ACHN (cell line): ENCODE data around the gene MFAP4.
"Not testable (repeated sequence)": the region's sequence is repeated elsewhere in the genome, so short reads cannot be mapped to it uniquely, and the experiment has no call there.

Experiments
- DNase-seq: peaks from one replicate; pipeline ENCODE4 v3.0.0-alpha.2; 2015
- in situ Hi-C: cut with HindIII; loops from 2 replicates; pipeline ENCODE4 v1.10.0; 2017; ENCODE audit warnings: low sequenced_read_pairs, low pct_ligation_motif_present, low pct_unique_long_range_greater_than_20kb

The MFAP4 gene

DNA sequence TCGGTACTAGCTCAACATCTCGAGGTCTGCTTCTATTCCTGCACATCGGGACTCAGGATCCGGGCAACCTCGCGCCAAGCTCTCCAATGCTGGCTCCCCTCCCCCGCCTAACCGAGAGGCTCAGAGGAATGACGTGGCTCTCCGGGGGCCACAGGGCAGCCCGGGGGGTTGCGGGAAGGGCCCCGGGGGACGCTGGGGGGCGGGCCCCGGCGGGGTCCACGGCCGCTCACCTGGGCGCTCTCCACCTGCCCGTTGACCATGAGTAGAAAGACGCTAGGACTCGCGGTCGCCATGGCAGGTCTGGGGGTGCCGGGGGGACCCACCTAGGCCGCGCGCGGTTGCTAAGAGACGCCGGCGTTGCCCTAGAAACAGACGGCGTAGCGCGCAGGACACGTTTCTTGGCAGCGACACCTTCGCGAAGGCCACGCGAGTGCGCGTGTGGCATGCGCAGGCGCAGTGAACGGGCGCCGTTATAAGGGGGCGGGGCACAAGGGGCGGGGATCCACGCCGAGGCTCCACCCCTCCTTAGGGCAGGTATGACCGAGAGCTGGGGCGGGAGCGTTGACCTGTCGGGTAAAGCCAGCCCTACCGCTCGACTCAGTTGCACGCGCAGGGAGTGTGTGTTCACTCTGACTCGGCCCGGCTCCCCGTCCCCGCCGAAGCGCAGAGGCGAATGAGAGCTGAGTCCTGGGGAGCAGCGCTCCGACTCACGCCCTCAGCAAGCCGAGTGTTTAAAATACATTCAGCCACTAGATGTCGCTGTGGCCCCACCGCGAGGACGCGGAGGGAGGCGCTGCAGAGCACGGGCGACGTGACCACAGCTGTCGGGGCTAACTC lies 24.5 kb downstream of the MFAP4 start, which contains the start of gene B9D1:
B9D1 (minus strand) TSS at position 447 of the 837 bp plus-strand sequence; CDS start at position 293, 154 bp downstream.
- in situ Hi-C loops, result loop anchor here (25.0 kb wide), 1 partner anchor 100 kb away; no protein-coding TSS in a partner anchor
- peak; percentile 95 for DNase-seq

DNA sequence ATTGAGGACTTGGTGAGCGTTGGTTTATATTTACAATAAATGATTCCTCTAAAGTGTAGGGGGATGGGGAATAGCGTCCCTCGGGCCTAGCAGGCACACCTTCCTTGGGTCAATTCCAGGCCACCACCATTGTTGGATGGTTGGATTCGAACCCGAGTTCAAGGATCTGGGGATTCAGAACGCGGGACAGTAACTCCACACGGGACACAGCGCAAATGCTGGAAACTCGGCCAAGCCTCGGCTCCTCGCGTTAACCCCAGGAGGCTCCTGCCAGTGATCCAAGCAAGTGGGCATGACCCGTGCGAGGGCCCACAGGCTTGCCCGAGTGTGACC lies 25.1 kb downstream of the MFAP4 start:
- in situ Hi-C loops, result loop anchor here (25.0 kb wide), 1 partner anchor 100 kb away; no protein-coding TSS in a partner anchor
- no peak for DNase-seq

DNA sequence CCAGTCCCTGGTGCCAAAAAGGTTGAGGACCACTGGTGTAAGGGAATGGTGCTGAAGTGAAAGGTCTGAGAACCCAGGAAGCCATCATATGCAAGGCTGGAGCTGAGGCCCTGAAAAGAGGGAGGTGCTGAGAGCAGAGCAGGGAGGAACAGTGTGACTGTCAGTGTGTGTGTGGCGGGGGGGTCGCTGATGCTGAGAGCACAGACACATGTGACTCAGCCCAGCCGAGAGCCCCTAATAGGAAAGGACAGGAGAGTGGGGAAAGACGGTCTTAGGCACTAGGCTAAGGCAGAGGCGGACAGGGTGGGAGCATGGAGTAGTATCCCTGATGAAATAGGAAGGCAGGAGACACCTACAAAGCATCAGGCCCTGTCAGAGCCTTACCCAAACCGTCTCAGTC lies 25.7 kb downstream of the MFAP4 start:
- in situ Hi-C loops, result loop anchor here (25.0 kb wide), 1 partner anchor 101 kb away; no protein-coding TSS in a partner anchor
- DNase-seq, result no peak

DNA sequence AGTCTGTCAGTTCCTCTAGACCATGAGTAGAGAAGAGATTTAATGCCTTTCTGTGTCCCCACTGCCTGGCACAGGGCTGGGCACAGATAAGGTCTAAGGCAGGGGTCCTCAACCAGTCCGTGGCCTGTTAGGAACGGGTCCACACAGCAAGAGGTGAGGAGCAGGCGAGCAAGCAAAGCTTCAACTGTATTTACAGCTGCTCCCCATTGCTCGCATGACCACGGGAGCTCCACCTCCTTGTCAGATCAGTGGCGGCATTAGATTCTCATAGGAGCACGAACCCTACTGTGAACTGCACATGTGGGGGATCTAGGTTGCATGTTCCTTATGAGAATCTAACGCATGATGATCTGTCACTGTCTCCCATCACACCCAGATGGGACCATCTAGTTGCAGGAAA lies 26.2 kb downstream of the MFAP4 start:
- in situ Hi-C loops, result loop anchor here (25.0 kb wide), 1 partner anchor 102 kb away; no protein-coding TSS in a partner anchor

DNA sequence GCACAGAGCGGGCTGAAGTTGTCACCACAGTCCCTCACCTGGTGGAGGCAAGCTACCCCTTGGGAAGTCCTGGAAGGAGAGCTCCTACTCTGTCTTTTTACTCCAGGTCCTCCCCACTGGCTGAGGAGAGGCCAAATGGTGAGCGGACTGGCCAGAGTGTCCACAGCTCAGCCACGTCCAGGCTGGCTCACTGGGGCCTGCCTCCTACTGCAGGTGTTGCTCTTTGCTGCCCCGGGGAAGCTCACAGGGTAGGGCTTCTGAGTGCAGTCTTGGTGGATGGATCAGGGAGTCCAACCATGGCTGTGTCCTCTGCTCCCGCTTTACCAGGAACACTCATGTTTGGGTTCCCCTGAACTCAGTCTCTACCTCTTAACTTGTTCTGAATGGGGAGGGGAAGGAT lies 27.1 kb downstream of the MFAP4 start:
- in situ Hi-C loops, result loop anchor here (25.0 kb wide), 1 partner anchor 102 kb away; no protein-coding TSS in a partner anchor
- no peak for DNase-seq

More for the DNA sequence above, 26.2 kb downstream of the MFAP4 start:
- no peak for DNase-seq

DNA sequence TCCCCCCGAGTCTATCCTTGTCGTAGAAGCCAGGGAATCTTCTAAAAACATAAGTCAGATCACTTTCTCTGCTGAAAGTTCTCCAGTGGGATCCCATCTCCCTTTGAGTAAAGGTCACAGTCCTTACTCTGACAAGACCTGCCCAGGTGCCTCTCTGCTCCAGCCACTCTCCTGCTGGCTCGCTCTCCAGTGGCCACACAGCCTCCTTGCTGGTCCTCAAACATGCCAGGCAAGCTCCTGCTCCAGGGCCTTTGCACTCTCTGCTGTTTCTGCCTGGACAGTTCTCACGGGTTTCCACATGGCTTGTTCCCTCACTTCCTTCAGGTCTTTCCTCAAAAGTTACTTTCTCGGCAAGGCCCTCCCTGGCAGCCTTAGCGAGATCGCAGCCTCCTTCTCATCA lies 27.8 kb downstream of the MFAP4 start:
- no peak for DNase-seq
- in situ Hi-C loops, result loop anchor here (25.0 kb wide), 1 partner anchor 103 kb away; no protein-coding TSS in a partner anchor

DNA sequence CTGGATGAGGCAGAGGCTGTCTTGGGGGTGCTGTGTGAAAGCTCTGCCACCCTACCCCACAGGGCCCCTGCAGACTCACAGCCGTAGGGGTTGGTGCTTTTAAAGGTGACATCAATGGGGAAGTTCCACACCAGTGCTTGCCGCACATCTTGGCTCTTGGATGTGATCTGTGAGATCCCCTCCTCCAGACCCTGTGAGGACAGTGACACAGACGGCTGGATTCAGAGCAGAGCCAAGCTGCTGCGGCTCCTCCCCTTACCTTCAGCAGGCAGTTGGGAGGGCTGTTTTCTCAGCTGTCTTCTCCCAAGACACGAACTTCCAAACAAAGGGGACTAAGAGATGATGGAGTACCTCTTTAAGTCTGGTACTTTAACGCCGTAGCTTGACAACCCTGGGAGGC lies 29.2 kb downstream of the MFAP4 start:
- in situ Hi-C loops, result loop anchor here (25.0 kb wide), 1 partner anchor 105 kb away; no protein-coding TSS in a partner anchor

DNA sequence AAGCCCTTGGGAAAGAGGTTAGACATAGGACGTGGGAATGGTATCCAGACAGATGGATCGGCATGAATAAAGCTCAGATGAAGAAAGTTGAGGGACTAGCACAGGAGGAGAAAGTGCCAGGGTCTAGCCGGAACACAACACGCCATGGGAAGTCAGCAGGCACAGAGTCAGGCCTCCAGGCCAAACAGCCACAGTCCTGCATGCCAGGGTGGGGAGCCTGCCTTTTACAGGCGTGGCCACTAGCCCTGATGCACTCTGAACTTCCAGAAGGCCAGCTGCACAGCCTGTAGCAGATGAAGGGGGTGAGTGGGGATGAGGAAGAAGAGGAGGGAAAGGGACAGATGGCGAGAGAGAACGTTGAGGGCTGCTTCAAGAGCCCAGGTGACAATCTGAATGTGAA lies 29.6 kb downstream of the MFAP4 start:
- in situ Hi-C loops, result loop anchor here (25.0 kb wide), 1 partner anchor 105 kb away; no protein-coding TSS in a partner anchor
- no peak for DNase-seq

More for the DNA sequence above, 29.2 kb downstream of the MFAP4 start:
- no peak for DNase-seq

DNA sequence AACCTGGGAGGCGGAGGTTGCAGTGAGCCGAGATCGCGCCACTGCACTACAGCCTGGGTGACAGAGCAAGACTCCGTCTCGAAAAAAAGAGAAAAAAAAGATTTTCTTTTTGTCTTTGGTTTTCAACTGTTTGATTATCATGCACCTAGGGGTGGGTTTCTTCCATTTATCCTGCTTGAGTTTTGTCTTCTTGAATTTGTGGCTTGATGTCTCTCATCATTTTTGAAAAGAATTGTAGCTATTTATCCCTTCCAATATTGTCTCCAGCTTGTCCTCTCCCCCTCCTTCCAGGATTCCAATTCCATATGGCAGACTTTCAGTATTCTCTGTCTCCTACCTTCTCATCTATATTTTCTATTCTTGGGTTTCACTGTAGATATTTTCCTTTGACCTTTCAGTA lies 32.2 kb downstream of the MFAP4 start:
- in situ Hi-C loops, result loop anchor here (25.0 kb wide), 1 partner anchor 108 kb away; no protein-coding TSS in a partner anchor
- no peak for DNase-seq

DNA sequence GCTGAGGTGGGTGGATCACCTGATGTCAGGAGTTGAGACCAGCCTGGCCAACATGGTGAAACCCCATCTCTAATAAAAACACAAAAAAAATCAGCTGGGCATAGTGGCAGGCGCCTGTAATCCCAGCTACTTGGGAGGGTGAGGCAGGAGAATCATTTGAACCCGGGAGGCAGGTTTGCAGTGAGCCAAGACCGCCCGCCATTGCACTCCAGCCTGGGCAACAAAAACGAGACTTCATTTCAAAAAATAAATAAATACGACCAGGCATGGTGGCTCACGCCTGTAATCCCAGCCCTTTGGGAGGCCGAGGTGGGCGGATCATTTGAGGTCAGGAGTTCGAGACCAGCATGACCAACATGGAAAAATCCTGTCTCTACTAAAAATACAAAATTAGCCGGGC lies 33.6 kb downstream of the MFAP4 start:
- DNase-seq, result not testable (repeated sequence)
- in situ Hi-C loops, result loop anchor here (25.0 kb wide), 1 partner anchor 109 kb away; no protein-coding TSS in a partner anchor

DNA sequence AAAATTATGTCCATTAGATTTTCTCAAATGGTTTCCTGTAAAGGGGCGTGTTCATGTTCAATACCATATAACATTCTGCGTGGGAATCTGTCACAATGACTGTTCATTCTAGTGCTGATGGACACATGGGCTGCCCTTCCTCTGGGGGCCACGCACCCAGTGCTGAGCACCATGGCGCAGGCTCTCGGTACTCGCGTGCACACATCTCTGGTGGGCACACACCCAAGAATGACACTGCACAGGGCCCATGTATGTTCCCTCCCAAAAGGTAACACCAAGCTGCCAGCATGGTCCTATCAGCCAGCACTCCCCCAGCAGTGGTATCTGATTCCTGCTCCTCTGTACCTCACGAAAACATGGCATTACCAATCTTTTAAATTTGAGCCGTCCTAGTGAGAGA lies 38.2 kb downstream of the MFAP4 start:
- DNase-seq, result no peak

DNA sequence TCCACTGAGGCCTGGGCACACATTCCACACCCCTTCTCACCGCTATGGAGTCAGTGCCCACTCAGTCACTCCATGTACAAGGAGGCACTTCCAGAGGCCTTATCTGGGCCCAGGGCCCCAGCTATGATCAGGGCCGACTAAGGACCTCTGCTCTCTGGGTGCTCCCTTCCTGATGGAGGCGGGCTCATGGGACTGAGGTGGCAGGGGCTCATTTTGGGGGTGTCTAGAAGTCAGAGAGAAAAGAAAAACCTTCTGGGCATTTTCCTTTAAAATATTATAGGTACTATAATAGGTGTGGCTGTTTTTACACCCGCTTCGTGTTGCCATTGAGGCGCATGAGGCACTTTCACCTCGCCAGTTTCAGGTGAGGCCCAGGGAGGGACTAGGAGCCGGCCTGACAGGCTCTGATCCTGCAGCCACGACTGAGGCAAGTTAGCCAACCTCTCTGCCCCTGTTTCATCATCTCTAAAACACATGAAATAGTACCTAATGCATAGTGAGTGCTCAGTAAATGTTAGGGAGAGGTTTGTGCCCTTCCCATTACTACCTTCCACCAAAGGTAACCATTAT lies 38.8 kb downstream of the MFAP4 start:
- in situ Hi-C loops, result no loop called here
- DNase-seq, result no peak

More for the DNA sequence above, 38.2 kb downstream of the MFAP4 start:
- in situ Hi-C loops, result no loop called here

DNA sequence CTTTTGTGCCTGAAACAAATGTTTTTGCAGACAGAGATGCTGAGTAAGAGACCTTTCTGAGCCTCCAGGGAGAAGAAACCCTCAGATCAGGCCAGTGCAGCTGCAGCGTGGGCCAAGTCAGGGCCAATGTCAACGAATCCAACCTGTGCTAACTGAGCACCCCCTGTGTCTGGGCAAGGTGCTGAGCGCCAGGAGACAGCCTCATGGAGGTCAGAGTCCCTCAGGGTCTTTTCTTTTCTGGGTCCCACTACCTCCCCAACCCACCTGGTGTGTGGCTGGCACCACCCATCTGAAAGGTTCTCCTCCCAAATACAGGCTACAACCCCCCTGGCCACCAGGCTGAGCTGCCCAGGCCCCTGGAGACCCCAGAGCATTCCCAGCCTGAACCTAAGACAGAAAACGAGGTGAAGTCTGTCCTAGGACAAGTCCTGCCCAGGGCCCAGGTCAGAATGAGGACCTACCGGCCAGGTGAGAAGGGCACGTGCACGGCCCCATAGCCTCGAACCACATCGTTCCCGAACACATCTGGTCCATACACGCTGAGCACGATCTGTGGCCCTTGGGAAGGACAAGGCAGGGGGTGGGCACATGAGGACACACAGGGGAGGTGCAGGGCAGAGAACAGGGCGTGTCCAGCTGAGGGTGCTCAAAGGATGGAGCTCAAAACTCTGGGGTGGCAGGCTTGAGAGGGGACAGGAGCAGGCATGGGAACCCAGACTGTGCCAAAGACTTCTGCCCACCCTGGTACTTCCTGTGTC lies 39.5 kb downstream of the MFAP4 start:
- in situ Hi-C loops, result no loop called here
- no peak for DNase-seq

DNA sequence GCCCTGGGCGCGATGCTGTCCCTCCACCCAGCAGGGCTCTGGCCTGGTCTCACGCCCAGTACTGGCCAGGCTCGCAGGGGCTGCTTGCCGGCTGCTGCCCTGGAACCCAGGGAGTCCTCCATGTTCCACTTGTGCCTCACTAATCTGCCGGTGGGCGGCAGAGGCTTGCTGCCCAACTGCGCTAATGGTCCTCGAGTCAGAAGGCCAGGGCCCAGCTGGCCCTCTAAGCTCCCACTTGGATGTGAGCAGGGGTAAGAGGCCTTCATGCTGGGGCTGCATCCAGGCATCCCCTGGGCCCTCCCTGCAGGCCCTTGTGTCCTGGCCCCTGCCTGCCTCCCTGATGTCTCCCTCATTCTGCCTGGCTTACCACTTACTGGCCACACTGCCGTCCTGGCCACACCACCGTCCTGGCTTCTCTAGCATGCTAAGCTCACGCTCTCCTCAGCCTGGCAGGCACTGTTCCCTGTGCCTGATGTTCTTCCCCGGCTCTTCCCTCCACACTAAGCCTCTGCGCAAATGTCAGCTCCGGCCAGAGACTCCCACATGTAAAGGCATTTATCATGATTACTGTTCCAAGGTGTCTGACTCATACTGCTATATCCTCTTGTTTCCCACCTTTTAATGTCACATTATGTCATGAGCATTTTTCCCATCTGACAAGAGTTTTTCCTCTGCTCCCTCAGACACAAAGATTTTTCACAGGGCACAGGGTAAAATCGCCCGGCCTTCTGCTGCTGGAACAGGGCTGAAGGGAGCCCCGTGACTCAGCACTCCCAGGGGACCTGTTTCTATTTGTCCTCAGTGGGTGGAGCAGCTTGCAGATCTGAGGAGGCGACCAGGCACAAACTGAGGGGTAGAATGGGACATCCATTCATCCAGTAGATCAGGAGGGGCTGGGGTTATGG lies 40.4 kb downstream of the MFAP4 start:
- peak; percentile 57 for DNase-seq
- in situ Hi-C loops, result no loop called here

DNA sequence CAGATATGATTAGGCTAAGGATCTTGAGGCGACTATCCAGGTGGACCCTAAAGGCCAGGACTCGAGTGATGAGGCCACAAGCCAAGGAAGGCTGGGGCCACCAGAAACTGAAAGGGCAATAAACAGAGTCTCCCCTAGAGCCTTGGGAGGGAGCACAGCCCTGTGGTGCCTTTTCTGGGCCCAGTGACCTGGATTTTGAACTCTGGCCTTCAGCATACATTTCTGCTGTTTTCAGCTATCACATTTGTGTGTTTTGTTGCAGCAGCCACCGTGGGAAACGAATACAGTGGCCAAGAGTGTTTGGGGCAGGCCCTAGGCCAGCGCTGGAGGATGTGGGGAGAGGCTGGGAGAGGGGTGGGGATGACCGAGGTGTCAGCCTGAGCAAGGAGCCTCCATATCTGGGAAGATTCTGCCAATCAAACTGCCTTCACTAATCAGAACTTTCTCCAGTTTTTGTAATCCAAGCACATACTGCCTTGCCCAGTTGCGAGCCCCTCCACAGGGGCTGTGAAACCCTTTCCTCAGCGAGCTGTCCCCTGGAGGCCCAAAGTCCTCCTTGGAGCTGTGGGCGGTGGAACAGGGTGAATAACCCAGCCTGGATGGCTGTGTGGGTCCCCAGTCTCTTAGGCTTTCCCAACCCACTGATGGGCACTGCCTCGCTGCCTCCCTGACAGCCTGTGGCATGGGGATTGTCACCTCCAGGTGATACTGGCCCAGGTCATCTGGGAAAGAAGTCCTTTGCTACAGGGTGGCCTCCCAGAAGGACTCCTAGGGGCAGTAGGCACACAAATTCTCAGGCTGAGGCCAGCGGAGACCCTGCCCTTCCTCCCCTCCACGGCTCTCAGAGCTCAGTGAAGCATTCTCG lies 41.3 kb downstream of the MFAP4 start:
- in situ Hi-C loops, result no loop called here
- DNase-seq, result no peak

DNA sequence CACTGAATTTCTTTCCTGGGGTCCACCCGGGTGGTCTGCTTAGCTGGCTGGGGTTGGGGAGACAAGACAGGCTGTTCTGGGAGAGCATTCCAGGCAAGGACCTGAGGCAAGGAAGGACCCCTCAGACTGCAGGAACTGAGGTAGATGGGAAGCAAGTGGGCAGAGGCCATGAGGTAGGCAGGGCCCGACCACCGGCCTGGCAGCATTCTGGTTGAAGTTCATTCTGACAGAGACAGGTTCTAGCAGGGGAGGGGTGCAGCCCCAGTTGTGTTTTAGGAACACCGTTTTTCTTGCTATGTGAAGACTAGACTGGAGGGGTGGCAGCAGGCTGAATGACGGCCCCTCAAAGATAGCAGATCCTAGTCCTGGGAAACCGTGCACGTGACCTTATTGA lies 41.9 kb downstream of the MFAP4 start:
- in situ Hi-C loops, result no loop called here
- DNase-seq, result no peak
